ENCODE results near the gene GJB5. TPM values are rescaled to one million over a fixed set of nuclear protein-coding genes. Genes with fewer than 3 reads are reported as not detected.

The GJB5 gene
- total RNA-seq, 1 donor from 2014 or later, result not detected

DNA sequence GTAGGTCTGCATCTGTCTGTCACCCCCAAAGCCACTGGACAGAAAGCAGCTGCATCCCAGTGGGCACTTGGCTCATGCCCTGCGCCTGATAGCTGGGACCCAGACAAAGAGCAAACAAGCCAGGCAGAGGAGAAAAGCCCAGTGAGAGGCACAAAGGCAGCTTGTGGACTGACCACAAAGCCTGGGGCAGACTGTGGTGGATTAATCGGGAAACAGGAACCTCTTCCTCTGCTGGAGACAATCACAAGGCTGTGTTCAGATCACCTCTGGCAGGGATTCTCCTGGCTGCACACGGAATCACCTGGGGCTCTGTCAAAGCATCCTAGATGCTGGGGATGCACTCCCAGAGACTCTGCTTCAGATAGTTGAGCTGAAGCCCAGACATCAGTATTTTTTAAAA is 15.2 kb upstream of the GJB5 start:
- Histone ChIP-seq H3K4me3 (no peak overlapping the region), H3K9me3 (no peaks in the 10 kb centered on the region), H3K27me3 (ENCODE audit: low read depth) (peaks cover 3% of the 10 kb centered on the region), H3K36me3 (no peaks in the 10 kb centered on the region), H3K27ac (no peak overlapping the region), H3K4me1 (no peaks in the 10 kb centered on the region)
- DNase-seq, result no peak
- no peak for ATAC-seq
- intact Hi-C loops (cut with DNase I), result no loop called here
- TF ChIP-seq, protein P1, sequence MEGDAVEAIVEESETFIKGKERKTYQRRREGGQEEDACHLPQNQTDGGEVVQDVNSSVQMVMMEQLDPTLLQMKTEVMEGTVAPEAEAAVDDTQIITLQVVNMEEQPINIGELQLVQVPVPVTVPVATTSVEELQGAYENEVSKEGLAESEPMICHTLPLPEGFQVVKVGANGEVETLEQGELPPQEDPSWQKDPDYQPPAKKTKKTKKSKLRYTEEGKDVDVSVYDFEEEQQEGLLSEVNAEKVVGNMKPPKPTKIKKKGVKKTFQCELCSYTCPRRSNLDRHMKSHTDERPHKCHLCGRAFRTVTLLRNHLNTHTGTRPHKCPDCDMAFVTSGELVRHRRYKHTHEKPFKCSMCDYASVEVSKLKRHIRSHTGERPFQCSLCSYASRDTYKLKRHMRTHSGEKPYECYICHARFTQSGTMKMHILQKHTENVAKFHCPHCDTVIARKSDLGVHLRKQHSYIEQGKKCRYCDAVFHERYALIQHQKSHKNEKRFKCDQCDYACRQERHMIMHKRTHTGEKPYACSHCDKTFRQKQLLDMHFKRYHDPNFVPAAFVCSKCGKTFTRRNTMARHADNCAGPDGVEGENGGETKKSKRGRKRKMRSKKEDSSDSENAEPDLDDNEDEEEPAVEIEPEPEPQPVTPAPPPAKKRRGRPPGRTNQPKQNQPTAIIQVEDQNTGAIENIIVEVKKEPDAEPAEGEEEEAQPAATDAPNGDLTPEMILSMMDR (IDR thresholded peaks at IDR 0.05), result no peak

DNA sequence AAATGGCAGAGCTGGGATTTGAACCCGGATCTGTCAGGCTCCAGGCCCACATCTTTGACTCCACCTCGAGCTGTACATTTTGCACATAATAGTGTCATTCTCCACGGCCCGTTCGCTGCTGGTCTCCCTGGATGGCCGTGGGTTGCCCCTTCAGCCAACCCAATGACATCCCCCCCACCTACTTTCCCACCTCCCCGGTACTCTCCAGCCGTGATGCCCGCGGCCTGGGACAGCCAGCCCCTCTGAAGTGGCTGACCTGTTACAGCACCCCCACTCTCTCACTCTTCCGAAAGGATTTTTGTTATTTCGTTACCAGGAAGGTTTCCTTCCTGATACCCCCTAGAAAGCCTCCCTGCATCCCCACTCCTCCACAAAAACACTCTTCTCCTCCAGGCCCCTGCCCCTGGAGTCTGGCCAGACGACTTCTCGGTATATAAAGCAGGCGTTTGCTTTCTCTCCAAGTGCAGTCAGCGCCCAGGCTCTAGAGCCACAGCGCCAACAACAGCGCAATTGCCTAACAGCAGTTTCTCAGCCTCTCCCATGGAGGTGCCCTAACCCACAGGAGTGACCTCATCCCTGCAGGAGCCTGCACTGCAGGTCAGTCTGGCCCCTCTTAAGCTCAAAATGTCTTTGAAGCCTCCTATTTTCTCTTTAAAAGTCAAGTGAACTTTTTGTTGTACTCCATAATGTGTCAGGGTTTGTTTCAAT is 14.5 kb upstream of the GJB5 start:
- Histone ChIP-seq H3K4me1 (no peaks in the 10 kb centered on the region), H3K4me3 (no peak overlapping the region), H3K9me3 (no peaks in the 10 kb centered on the region), H3K27me3 (ENCODE audit: low read depth) (peaks cover 3% of the 10 kb centered on the region), H3K36me3 (no peaks in the 10 kb centered on the region), H3K27ac (no peak overlapping the region)
- TF ChIP-seq, protein P1 (IDR thresholded peaks at IDR 0.05), result no peak
- intact Hi-C loops (cut with DNase I), result no loop called here
- DNase-seq (no peak), ATAC-seq (peak; percentile 44 to 57)

DNA sequence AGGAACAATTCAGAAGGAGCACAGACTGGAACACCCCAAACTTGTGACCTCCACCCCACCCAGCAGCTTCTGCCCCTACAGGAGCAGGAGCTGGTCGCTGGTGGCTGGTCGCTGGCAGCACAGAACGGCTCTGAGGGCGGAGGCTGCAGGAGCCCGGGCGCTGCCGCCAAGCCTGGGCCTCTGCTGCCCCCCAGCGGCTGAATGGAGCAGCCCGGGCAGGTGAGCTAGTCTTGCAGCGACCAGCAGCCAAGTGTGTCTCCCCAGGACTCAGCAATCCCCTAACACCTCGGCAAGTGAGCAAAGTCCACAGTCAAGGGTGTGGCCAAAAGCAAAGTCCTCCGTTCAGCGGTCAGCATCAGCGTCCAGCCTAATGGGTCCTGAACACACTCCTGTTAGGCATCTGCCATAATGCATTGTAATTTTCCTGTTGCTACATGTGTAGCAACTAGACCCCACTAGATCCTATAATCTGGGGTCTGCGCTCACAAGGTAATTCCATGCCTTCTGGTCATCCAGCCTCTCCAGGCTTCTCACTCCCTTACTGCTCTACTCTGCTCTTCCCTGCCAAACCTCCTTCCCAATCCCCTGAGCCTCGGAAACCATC is 12.1 kb upstream of the GJB5 start:
- H3K27me3 ChIP-seq (ENCODE audit: low read depth), result no peaks in the 10 kb centered on the region
- no peak overlapping the region for H3K27ac ChIP-seq
- H3K4me3 ChIP-seq, result no peak overlapping the region
- H3K4me1 ChIP-seq, result no peaks in the 10 kb centered on the region
- no peaks in the 10 kb centered on the region for H3K9me3 ChIP-seq
- ATAC-seq (peak; percentile 91 to 92), DNase-seq (peak; percentile 83)
- TF ChIP-seq, protein P1 (IDR thresholded peaks at IDR 0.05), result peak; percentile 96
- no peaks in the 10 kb centered on the region for H3K36me3 ChIP-seq
- intact Hi-C loops (cut with DNase I), result no loop called here

DNA sequence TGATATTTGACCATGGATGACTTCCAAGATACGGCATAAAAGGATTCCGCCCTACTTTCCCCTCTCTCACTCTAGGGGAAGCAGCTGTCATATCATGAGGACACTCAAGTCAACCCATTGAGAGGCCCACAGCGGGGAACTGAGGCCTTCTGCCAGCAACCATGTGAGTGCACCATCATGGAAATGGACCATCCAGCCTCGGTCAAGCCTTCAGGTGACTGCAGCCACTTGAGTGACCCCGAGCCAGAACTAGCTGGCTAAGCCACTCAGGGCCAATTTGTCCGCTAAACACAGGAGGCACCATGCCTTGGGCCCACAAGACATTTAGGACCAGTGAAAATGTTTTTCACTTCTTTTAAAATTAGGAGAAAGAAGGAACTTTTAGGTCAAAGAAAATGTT is 11.1 kb upstream of the GJB5 start:
- intact Hi-C loops (cut with DNase I), result no loop called here
- no peaks in the 10 kb centered on the region for H3K27me3 ChIP-seq (ENCODE audit: low read depth)

DNA sequence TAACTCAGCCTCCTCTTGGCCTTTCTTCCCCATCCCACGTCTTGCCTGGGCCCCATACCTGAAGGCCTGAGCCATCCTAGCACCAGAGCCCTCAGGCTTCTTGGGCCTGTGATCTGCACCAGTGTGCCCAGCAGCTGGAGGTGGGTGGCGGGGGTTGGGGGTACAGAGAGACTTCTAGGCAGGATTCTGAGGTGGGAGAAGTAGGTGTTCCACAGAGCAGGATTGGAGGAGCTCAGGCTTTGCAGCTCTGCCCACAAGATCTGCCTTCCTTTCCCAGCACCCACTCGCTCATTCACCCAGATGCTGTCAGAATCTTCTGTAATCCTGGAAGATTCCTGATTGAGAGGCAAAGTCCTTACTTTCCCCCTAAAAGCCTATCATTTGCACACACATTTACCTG is 10.0 kb upstream of the GJB5 start:
- Histone ChIP-seq H3K27me3 (ENCODE audit: low read depth) (no peaks in the 10 kb centered on the region), H3K27ac (no peak overlapping the region), H3K4me3 (no peak overlapping the region), H3K4me1 (no peaks in the 10 kb centered on the region), H3K36me3 (no peaks in the 10 kb centered on the region), H3K9me3 (no peaks in the 10 kb centered on the region)
- intact Hi-C loops (cut with DNase I), result no loop called here
- ATAC-seq (no peak), DNase-seq (no peak)
- TF ChIP-seq, protein P1 (IDR thresholded peaks at IDR 0.05), result no peak

More for the DNA sequence above, 11.1 kb upstream of the GJB5 start:
- Histone ChIP-seq H3K4me3 (no peak overlapping the region), H3K9me3 (no peaks in the 10 kb centered on the region), H3K4me1 (no peaks in the 10 kb centered on the region), H3K27ac (no peak overlapping the region), H3K36me3 (no peaks in the 10 kb centered on the region)
- TF ChIP-seq, protein P1 (IDR thresholded peaks at IDR 0.05), result no peak
- ATAC-seq, result no peak
- no peak for DNase-seq
